HK-2 (cell line): ENCODE data around the gene DRAP1.
"Not testable (repeated sequence)": the region's sequence is repeated elsewhere in the genome, so short reads cannot be mapped to it uniquely, and the experiment has no call there.

Experiments
- DNase-seq: peaks from one replicate; pipeline ENCODE4 v3.0.0-alpha.2; 2018; ENCODE audit not compliant: unreplicated experiment

DRAP1 gene

DNA sequence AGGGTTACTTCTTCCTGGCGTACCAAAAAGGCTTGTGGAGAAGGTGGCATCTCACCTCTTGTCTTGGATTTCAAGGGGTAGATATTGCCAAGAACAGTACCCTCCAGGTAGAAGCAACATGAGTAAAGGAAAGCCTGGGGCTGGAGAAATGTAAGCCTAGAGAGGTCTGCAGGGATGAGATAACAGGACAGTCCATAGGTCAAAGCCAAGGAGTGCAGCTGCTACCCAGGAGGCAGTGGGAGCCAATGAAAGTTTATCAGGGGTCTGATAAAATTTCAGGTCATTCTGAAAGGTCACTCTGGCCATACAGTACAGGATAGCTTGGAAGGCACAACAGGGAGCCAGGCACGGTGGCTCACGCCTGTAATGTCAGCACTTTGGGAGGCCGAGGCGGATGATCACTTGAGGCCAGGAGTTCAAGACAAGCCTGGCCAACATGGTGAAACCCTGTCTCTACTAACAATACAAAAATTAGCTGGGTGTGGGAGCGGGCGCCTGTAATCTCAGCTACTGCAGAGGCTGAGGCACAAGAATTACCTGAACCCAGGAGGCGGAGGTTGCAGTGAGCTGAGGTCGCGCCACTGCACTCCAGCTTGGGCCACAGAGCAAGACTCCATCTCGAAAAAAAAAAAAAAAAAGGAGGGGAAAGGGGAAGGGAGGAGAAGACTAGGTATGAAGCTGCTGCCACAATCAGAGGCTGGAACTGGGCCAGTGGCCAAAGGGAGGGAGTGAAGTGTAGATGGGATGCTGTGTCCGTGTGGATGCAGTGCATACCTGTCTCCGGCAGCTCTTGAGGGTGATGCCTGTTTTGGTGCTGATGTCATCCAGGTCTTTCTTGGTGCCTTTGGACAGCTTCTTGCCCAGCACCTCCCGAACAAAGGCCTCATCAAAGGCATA, 32.2 kb upstream of the DRAP1 start:
- no peak for DNase-seq

DNA sequence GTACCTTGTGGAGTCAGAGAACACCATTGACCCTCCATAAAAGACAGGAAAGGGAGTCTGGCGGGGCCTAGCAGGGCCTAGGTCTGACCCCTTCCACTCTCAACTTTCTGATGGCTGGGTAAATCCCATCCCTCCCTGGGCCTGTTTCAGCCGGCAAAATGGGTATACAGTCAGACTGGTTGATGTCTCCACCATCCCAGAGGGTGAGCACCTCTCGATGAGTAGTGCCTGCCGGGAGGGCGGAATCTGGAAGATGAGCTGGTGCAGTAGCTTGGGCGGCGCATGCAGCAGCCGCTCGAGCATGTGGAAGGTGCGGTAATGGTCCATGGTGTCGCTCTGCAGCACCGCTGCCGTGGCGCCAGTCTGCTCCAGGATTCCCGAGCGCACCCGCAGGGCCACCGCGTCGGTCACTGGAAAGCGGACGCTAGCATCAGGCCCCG, 31.5 kb upstream of the DRAP1 start:
- no peak for DNase-seq

DNA sequence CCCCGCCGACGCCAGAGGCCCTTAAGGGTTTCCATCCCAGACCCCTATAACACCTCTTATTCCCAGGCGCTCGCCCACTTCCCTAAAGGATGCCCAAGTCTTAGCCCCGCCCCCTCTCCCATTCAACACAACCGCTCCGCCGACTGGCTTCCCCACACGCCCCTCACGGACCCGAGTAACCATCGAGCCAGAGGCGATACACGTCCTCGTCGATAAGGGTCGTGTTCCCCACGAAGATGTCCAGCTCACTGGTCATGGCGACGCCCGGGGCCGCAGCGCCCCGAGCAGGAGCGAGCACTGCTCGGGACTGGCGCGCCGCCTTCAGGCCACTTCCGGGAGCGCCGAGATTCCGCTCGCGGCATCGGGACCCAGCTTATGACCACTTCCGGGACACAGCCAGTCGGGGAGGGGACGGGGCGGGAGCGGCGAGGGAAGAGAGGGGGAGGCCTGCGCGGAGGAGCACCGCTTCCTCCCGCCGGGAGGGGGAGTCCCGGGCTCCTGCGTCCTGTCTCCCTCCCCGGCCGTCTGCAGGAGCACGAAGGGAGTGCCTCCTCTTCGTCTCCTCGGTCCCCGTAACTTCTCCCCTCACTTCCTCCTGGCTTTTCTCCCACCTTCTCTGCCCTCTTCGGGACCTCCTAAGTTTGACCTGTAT, 30.9 kb upstream of the DRAP1 start, which contains the start of gene FIBP:
Gene FIBP (minus strand): TSS at position 309 of the 652 bp plus-strand sequence. CDS start 53 bp downstream, at position 256.
- DNase-seq, result peak; percentile 93

DNA sequence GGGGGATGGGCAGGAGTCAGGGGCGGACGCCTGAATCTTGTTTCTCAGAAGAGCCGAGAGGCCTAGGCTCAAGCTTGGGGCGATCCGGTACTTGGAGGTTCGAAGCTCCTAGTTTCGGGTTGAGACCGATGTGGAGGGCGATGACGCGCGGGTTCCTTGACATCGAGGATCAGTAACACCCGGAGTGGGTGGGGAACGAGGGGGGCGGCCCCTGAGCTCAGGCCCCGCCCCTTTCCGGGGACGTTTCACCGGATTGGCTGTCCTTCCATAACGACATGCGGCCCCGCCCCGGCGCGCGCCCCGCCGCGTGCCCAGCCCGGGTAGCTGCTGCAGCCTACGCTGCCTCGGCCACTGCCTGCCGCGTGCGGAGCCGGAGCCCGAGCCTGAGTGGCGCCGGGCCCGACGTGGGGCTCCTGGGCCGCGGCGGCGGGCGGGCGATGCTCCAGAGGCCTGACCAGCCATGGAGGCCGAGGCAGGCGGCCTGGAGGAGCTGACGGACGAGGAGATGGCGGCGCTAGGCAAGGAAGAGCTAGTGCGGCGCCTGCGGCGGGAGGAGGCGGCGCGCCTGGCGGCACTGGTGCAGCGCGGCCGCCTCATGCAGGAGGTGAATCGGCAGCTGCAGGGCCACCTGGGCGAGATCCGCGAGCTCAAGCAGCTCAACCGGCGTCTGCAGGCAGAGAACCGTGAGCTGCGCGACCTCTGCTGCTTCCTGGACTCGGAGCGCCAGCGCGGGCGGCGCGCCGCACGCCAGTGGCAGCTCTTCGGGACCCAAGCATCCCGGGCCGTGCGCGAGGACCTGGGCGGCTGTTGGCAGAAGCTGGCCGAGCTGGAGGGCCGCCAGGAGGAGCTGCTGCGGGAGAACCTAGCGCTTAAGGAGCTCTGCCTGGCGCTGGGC, 28.7 kb upstream of the DRAP1 start, which contains the start of gene CCDC85B:
Gene CCDC85B (plus strand): TSS at position 350 of the 895 bp plus-strand sequence. CDS start 111 bp downstream, at position 461.
- DNase-seq, result peak; percentile 92

DNA sequence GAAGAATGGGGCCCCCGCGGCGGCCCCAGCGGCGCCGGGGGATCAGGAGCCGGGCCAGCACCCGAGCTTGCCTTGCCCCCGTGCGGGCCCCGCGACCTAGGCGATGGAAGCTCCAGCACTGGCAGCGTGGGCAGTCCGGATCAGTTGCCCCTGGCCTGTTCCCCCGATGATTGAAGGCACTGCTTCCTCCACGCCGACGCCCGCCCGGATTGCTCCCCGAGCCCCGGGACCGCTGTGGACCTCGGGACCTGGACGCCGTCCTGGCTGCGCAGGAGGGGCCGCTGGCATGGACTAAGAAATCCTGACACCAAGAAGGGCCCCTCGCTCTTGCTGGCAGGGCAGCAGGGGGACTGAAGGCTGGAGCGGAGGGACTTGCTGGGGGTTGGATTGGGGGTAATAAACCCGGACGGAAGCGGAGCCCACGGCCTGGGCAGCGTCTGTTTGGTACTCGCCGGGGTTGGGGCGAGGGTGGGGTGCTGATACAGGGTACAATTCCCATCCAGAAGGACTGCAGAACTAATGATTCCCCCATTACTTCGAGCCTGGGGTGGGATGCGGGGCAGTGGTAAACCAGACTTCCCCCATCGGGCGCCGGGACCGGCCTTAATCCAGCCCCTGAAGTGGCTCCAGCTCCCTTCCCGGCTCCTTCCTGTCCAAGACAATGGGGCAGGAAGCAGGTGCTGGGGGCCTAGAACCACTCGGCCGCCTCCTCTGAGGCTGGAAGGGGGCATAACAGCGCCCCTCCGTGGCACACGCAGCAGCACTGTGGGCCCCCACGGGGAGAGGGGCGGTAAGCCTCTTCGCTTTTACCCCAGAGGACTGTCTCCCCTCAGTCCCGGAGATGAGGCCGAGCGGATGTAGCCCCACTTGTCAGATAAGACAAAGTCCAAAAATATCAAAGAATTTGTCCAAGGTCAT, 27.7 kb upstream of the DRAP1 start:
- DNase-seq, result peak; percentile 77

DNA sequence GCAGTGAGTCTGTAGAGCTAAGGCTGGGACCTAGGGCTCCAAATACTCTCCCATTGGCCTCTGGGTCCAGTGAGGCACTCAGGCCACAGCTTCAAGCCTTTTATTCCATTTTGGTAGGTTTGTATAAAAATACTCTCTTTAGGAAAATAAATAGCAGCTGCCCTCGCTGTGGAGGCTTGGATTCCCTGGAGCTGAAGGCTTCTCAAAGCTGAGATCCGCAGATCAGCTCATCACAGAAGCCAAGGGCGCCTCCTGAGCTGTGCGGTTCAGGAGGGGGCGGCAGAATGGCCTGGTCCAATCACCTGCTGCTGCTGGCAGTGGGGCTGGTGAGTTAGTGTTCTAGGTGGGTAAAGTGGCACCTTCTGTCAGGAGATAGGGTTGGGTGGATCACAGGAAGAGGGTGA, 27.1 kb upstream of the DRAP1 start:
- not testable (repeated sequence) for DNase-seq

DNA sequence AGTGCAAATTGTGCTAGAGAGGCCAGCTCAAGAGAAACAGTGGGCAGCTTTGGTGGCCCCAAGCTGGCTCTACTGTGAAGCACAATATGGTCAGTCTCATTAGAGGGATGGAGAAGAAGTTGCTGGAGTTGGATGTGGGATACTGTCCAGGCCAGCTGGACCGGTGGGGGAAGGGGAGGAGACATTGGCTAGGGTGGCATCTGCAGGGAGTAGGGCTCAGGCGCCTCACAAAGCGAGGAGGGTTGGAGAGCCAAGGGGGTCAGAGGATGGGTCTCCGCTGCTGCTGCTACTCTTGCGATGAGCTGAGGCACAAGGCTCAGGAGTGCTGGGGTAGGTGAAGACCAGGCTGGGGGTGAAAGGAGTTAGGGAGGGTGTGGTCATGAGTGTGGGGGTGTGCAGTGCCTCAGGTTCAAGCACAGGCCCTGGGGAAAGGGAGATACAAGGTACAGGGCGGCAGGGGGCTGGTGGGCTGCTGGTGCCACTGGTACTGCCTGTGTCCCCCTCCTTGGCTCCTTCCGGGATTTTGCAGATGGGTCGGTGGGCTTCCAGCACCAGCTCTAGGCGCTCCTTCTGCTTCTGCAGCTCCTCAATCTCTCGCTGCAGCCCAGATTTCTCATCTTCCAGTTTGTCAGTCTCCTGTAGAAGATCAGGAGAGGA, 26.4 kb upstream of the DRAP1 start:
- DNase-seq, result no peak

DNA sequence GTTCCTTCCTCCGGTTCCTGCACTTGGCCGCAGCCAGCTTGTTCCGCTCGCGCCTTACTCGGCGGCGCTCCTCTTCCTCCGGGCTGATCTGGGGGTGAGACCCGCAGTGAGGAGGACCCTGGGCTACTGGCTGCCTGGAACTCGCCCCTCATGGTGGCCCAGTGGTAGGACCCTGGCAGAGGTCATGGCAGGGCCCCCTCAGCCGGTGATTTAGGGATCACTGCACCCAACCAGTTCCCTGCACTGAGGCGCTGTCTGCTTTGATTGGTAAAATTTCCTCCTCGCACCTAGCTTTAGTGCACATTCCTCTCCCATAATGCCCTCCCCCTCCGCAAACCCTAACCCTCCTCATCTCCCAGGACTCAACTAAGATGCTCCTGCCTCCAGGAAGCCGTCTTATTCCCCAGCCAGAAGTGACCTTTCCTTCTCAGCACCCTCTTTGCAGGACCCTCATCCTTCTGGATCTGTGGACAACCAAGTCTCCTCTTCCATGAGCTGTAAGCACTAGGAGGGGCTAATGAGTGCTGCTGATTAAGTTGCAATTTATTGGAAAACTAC, 25.1 kb upstream of the DRAP1 start:
- no peak for DNase-seq

DNA sequence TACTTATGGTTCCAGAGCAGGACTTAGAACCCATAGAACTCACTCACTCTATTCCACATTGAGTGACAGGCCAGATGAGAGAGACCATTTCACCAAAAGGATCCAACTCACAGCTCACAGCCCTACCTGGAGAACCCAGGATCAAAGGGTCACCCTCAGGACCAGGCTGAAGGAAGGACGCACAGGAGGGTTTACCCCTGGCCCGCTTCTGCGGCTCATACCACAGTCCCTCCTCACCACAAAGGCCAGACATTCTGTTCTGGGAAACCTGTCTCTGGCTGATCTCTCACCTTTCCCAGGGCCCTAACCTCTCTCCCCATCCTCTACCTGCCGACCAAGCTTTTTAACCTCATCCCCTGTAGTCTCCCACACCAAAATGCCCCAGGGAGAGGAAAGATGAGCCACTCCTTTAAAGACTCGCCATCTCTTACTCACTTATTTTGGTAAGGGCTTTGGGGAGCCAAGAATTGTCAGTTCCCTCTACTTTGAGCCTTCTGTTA, 23.7 kb upstream of the DRAP1 start:
- DNase-seq, result no peak

DNA sequence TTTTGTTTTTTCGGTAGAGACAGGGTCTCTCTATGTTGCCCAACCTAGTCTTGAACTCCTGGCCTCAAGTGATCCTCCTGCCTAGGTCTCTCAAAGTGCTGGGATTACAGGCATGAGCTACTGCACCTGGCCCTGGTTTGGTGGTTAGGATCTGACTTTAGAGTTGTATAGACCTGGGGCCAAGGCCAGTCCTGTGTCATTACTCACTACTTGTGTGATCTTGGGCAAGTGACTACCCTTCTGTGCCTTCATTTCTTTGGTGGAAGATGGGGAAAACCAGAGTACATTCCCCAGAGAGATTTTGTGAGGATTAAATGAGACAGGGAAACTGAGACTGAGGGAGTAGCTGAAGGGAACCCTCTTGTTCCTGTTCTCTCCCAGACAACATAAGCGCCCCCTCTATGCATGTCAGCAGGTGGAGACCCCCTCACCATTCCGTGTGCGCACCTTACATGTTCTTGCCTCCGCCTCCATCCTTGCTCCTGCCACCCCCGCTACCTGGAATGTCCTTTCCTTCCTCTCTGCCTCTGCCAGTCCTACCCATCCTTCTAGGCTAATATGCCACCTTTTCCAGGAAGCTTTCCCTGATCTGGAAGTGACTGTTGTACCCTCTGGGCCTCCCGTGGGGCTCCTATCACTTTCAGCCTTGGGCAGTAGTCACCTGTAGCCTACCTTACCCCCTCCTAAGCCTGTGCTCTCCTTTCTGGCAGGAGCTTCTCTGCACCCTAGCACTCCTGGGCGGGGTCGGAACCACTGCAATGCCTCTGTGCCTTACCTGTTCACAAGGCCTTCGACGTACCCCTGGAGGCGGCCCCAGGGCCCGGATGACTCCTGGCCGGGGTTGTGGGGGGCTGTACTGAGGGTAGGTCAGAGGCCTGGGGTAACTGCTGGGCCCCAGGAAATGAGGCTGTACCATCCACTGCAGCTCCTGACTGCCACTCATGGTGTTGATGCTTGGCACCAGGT, 22.9 kb upstream of the DRAP1 start:
- no peak for DNase-seq

DNA sequence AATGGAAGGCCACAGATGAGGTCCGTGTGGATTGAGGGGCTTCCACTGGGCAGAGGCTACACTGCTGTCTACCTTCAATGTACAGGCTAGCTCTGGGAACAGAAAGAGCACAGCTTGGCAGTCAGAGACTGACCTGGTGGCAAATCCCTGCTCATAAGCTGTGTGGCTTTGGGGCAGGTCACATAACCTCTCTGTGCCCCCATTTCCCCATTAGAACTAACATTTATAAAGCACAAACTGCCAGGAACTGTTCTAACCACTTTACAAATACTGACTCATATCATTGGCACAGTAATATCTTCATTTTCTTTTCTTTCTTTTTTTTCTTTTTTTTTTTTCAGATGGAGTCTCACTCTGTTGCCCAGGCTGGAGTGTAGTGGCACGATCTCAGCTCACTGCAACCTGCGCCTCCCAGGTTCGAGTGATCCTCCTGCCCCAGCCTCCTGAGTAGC, 22.2 kb upstream of the DRAP1 start:
- no peak for DNase-seq

DNA sequence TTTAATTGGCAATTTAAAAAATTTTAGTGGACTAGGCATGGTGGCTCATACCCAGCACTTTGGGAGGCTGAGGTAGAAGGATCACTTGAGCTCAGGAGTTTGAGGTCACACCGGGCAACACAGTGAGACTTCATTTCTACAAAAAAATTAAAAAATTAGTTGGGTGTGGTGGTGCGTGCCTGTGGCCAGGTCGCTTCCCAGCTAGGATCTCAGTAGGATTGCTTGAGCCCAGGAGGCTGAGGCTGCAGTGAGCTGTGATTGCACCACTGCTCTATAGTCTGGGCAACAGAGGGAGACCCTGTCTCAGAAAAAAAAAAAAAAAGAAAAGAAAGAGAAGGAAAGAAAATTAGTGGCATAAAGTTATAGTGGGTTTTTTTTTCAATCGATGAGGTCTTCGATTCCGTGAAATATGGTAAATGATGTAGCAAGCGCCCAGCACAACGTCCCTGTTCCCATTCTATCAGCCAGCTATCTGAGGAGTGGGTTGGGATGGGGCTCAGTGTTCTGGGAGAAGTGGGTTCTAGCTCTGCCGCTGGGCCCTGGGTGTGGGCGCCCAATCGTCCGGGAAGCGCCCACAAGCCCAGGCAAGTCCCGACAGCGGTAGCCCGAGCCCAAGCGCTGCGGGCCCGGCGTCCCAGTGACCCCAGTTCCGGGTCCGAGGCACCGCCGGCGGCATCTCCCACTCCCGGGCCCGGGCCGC, 20.4 kb upstream of the DRAP1 start:
- no peak for DNase-seq

DNA sequence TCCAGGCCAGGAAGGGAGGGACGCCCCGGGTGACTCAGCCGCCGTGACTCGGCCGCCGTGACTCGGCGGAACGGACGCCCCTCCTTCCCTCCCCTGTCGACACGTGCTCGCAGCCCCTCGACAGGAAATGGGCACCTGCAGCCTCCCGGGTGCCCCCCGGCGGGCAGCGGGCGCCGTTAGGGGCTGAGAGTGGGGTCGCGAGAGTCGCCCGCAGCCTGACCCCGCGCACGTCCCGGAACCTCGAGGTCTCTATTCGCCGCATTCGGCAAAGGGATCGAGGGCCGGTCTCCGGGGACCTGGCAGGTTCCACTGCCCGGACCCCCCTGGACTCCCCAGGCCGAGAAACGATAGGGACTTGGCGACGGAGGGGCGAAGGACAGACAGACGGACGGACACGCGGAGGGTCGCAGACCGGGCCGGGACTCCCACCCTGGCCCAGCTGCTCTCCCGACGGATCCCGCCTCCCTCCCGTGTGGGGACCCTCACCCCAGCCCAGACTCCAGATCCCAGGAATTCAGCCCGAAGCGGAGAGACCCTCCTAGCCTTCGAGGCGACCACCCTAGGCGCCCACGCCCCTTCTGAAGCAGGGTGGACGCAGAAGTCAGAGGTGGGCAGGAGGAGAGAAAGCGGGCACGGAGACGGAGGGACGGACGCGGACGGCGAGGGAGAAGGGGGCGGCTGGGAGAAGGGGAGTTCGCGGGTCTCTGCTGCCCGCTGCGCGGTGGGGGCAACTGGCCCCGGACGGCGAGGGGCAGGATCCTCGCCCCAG, 19.7 kb upstream of the DRAP1 start:
- peak; percentile 81 for DNase-seq

DNA sequence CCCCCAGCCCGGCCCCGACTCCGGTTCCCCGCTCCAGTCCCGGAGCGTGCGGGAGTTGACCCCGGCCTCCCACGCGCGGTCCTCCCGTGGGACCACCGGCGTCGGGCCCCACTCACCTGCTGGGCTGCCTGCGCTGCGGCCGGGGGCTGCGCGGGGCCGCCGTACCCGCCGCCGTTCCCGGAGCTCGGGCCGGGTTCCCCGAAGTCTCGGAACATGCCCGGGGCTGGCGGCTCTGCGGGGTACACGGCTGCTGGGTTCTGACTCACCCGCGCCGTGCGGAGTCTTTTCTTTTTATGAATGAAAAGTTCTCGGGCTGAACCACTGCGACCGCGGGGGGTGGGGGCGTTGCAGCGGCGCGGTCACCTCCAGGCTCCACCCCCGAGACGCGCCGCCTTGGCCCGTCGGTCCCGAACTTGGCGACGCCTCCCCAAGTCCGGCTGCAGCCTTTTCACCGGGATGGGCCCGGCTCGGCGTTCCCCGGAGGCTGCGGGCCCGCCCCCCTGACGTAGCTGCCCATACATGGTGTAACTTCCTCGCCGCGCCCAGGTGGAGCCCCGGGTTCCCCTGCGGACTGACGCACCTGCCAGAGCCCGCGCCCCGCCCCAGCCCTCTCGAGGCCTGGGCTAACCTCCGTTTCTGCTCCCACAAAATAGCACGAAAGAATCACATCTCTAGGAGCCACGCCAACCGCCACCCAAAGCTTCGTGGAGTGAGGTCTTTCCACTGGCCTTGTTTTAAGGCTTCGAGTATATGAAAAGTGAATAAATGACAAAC, 18.9 kb upstream of the DRAP1 start, which contains the start of gene FOSL1:
Gene FOSL1 (minus strand): TSS at position 264 of the 774 bp plus-strand sequence. CDS start 49 bp downstream, at position 215.
- peak; percentile 92 for DNase-seq

DNA sequence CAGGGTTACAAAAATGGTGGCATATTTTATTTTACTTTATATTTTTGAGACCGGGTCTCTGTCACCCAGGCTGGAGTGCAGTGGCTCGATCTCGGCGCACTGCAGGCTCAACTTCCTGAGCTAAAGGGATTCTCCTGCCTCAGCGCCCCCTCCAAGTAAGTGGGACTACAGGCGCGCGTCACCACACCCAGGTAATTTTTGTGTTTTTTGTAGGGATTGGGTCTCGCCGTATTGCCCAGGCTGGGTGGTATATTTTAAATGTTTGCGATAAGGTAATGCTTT, 18.4 kb upstream of the DRAP1 start:
- DNase-seq, result no peak

DNA sequence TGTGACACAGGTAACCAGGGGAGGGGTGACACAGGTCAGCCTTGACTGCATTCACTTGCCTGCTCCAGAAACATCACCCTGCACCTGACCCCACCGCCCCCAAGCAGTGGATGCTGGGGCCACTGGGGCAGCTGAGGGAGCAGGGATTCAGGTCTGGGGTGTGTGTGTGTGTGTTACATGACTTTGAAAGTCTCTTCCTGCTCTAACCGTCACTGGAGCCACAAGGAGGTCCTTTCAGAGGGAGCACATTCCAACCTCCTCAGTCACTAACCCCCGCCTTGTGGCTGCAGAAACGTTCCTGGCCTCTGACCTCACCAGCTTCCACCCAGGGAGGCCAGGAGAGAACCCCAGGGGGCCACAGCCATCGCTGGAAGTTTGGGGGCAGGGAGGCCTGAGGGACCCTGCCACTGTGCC, 16.2 kb upstream of the DRAP1 start:
- DNase-seq, result peak; percentile 80
